ENCODE results near the gene IQSEC1. TPM values are rescaled to one million over a fixed set of nuclear protein-coding genes. Genes with fewer than 3 reads are reported as not detected.

Gene IQSEC1
- polyA plus RNA-seq, 2 of the 4 experiments (the other 2 are of a cell fraction), result 3.7 to 10.7 TPM

DNA sequence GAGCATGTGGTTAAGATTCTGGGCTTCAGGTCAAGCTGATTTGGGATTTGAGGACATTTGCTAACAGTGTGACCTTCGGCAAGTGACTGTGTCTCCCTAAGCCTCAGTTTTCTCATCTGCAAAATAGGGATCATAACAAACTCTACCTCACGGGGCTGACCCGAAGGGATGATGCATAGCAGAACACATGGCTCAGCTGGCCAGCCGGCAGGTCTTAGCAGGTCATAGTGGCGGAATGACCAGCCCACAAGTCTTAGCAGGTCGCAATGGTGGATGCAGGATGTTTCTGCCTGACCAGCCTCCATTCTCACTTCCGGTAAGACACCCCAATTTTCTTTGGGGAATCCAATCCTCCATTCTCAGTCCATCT is 63.3 kb downstream of the IQSEC1 start:
- FAIRE-seq (no peak), DNase-seq (ENCODE audit: low read depth in 1 of 2, low spot score in 1 of 2) (no peak), ATAC-seq (no peak)
- no peaks in the 10 kb centered on the region for H3K4me1 ChIP-seq
- no peak overlapping the region for H3K4me2 ChIP-seq
- no peak for TF ChIP-seq CEBPB (IDR thresholded peaks at IDR 0.05)
- no peak for TF ChIP-seq POLR2A (IDR thresholded peaks at IDR 0.05; ENCODE audit: low read length)
- no peak for TF ChIP-seq CHD4 (IDR thresholded peaks at IDR 0.05; ENCODE audit: borderline replicate concordance)
- TF ChIP-seq RAD21 (conservative IDR thresholded peaks at IDR 0.05 in 1 of 2, IDR thresholded peaks at IDR 0.05 in 1 of 2), result no peak
- no peak for TF ChIP-seq MAFK (IDR thresholded peaks at IDR 0.05; ENCODE audit: partially characterized antibody)
- no peak for TF ChIP-seq RCOR1 (IDR thresholded peaks at IDR 0.05; ENCODE audit: low read depth, low read length)
- TF ChIP-seq NR3C1 (IDR thresholded peaks at IDR 0.05), result no peak
- no peak for TF ChIP-seq TP53 (CRISPR knock-in tag; IDR thresholded peaks at IDR 0.05)
- TF ChIP-seq, protein P1, sequence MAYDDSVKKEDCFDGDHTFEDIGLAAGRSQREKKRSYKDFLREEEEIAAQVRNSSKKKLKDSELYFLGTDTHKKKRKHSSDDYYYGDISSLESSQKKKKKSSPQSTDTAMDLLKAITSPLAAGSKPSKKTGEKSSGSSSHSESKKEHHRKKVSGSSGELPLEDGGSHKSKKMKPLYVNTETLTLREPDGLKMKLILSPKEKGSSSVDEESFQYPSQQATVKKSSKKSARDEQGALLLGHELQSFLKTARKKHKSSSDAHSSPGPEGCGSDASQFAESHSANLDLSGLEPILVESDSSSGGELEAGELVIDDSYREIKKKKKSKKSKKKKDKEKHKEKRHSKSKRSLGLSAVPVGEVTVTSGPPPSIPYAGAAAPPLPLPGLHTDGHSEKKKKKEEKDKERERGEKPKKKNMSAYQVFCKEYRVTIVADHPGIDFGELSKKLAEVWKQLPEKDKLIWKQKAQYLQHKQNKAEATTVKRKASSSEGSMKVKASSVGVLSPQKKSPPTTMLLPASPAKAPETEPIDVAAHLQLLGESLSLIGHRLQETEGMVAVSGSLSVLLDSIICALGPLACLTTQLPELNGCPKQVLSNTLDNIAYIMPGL (CRISPR knock-in tag; IDR thresholded peaks at IDR 0.05; ENCODE audit: borderline replicate concordance), result no peak
- TF ChIP-seq EHMT2 (IDR thresholded peaks at IDR 0.05; ENCODE audit: low read depth), result no peak
- TF ChIP-seq RARB (CRISPR knock-in tag; IDR thresholded peaks at IDR 0.05), result no peak
- no peak for TF ChIP-seq FOXS1 (CRISPR knock-in tag; IDR thresholded peaks at IDR 0.05)
- TF ChIP-seq ZSCAN20 (CRISPR knock-in tag; IDR thresholded peaks at IDR 0.05), result no peak
- no peak for TF ChIP-seq NFE2L2 (conservative IDR thresholded peaks at IDR 0.05; ENCODE audit: low read length)
- TF ChIP-seq ZC3H11A (IDR thresholded peaks at IDR 0.05), result no peak
- TF ChIP-seq ZNF302 (CRISPR knock-in tag; IDR thresholded peaks at IDR 0.05), result no peak
- no peak for TF ChIP-seq ESRRA (IDR thresholded peaks at IDR 0.05; ENCODE audit: borderline replicate concordance, low read length)
- TF ChIP-seq, protein P2, sequence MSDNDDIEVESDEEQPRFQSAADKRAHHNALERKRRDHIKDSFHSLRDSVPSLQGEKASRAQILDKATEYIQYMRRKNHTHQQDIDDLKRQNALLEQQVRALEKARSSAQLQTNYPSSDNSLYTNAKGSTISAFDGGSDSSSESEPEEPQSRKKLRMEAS (IDR thresholded peaks at IDR 0.05), result no peak
- no peak for TF ChIP-seq BHLHE40 (IDR thresholded peaks at IDR 0.05; ENCODE audit: low read depth, low read length)
- ChIA-PET CTCF (interaction anchor here (1.4 to 1.7 kb wide), 3 partner anchors 11 to 15 kb away, joined by 3 to 11 read pairs (median 4); no protein-coding TSS in a partner anchor), POLR2A (no interaction called here)
- WGBS (ENCODE audit: missing lambda C conversion rate), result 85% methylated on average over 7 of the region's 7 CpGs
- H3K27ac ChIP-seq, result no peak overlapping the region
- no peaks in the 10 kb centered on the region for H3K9me3 ChIP-seq
- no peak overlapping the region for H3K4me3 ChIP-seq

DNA sequence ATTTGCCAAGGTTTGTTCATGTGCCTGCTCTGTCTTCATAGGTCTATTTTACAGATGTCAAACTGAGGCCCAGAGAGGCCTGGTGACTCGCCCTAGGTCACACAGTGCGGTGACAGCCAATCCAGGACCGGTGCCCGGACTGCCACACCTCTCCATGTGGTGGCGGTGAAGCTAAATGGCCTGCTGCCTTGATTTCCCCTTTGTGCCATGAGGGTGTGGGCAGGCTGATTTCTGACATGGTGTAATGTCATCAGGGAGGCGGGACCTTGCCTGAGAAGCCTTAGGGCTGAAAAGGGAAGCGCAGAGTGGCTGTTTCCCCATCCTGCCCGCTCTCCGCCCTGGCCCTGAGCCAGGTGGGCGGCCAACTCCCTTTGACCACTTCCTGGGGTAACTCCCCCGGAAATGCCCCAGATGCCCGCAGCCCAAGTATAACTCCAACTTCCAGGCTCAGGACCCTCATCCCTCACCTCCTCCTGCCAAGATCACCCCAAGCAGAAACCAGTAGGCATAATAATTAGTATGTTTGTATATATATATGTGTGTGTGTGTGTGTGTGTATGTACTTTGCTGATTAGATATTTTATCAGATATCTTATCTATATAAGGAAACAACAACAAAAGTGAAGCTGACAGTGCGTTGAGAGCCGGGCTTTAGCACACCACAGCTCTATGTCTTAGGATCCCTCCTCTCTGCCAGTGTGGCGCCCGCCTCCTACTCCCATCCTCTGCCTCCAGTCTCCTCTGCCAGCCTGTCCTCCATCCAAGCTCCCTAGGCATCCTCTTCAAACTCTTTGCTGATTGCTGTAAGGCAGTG is 63.9 kb downstream of the IQSEC1 start:
- FAIRE-seq, result no peak
- Histone ChIP-seq H3K27ac (no peak overlapping the region), H3K4me3 (no peak overlapping the region), H3K9me3 (no peaks in the 10 kb centered on the region), H3K4me1 (no peaks in the 10 kb centered on the region), H3K4me2 (no peak overlapping the region)
- POLR2A ChIA-PET, result no interaction called here
- CTCF ChIA-PET, result interaction anchor here (1.4 to 5.3 kb wide), 4 partner anchors 11 to 14 kb away, joined by 3 to 56 read pairs (median 8); no protein-coding TSS in a partner anchor
- WGBS (ENCODE audit: missing lambda C conversion rate), result 76% methylated on average over 16 of the region's 16 CpGs
- DNase-seq (ENCODE audit: low read depth in 1 of 2, low spot score in 1 of 2), result no peak
- TF ChIP-seq, protein P3, sequence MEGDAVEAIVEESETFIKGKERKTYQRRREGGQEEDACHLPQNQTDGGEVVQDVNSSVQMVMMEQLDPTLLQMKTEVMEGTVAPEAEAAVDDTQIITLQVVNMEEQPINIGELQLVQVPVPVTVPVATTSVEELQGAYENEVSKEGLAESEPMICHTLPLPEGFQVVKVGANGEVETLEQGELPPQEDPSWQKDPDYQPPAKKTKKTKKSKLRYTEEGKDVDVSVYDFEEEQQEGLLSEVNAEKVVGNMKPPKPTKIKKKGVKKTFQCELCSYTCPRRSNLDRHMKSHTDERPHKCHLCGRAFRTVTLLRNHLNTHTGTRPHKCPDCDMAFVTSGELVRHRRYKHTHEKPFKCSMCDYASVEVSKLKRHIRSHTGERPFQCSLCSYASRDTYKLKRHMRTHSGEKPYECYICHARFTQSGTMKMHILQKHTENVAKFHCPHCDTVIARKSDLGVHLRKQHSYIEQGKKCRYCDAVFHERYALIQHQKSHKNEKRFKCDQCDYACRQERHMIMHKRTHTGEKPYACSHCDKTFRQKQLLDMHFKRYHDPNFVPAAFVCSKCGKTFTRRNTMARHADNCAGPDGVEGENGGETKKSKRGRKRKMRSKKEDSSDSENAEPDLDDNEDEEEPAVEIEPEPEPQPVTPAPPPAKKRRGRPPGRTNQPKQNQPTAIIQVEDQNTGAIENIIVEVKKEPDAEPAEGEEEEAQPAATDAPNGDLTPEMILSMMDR (IDR thresholded peaks at IDR 0.05), result no peak
- TF ChIP-seq CBX8 (IDR thresholded peaks at IDR 0.05) (no peak), CHD2 (IDR thresholded peaks at IDR 0.05; ENCODE audit: low read length, partially characterized antibody) (no peak), MAFK (IDR thresholded peaks at IDR 0.05; ENCODE audit: partially characterized antibody) (no peak), HOXA7 (CRISPR knock-in tag; IDR thresholded peaks at IDR 0.05) (no peak)
- ATAC-seq, result no peak

Measured in A549 (cell line).